GM19099 (cell line): ENCODE data around the gene VKORC1.

Source experiments
- POLR2A ChIP-seq: IDR thresholded peaks from 3 replicates; pipeline ENCODE4 v1.6.1; 2011; ENCODE audit warnings: low read depth; ENCODE audit not compliant: insufficient read length; ENCODE audit errors: extremely low read depth

The VKORC1 gene

GRCh38 chr16:31093132-31093703, 1.4 kb downstream of the VKORC1 start:
- no peak for TF ChIP-seq POLR2A

DNA sequence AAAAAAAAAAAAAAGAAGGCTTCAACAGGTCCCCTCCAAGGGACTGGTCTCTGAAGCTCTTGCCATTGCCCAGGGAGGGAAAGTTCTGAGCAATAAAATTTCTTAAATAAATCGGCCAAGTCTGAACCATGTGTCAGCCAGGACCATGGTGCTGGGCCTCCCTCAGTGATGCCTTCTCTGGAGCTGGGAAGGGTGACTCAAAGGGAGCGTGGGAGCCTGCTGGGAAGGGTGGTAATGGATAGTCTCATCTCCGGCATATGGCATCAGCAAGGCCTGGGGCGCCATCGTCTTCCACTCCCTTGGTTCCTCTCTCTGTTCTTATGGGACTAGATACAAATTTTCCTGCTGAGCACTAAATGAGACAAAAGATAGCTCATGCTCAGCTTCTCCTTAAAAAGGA, 2.3 kb downstream of the VKORC1 start:
- TF ChIP-seq POLR2A, result no peak

DNA sequence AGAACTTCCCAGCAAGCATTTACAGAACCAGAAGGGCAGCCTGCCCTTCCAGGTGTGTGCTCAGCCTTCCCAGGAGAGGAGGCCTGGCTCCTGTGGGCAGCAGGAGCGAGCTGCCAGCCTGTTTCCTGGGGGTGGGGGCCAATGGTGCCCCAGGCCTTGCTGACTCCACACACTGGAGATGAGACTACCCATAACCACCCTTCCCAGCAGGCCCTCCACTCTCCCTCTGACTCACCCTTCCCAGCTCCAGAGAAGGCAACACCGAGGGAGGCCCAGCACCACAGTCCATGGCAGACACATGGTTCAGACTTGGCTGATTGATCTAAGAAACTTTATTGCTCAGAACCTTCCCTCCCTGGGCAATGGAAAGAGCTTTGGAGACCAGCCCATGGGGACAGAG, 4.1 kb downstream of the VKORC1 start:
- no peak for TF ChIP-seq POLR2A

DNA sequence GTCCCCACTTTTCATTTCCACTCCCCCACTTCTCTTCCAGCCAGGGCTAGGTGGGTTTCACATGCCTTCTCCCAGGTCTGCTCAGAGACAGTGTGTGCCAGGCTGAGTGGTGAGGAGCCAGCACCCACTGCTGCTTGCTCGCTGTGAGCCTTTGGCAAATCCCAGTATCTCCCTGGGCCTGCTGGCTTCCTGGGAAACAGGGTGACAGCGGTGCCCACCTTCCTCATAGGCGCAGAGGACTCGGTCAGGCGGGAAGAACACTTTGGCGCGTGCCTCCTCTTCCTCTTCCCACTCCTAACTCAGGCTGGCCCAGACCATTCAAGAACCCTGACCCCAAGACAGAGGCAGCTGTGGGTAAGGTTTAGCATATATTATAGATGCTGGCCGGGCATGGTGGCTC, 5.4 kb downstream of the VKORC1 start:
- TF ChIP-seq POLR2A, result no peak

- TF ChIP-seq POLR2A, result no peak
Observed at GRCh38 chr16:31088459-31089183, 6.0 kb downstream of the VKORC1 start, which contains the start of gene PRSS53. Gene PRSS53, minus strand, starts transcription at chr16:31088943. Its CDS starts 134 bp downstream, at chr16:31088809.

- TF ChIP-seq POLR2A, result no peak
Observed at GRCh38 chr16:31087971-31088370, 6.6 kb downstream of the VKORC1 start.

DNA sequence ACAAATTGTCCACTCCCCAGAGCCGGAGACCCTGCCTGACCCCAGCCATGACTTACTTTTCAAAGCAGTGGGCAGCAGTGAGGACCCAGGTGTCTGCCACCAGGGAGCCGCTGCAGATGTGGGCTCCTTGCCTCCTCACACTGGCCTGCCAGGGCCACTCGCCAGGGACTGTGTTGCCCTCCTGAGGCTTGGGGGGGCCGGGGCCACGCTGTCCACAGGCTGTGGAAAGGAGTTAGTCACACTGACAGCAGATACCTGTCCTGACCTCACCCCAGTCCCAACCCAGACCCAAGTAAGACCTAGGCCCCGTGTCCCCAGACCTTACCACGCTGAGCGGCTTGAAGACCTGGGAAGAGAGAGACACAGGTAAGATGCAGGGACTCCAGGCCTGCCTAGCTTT, 7.1 kb downstream of the VKORC1 start:
- TF ChIP-seq POLR2A, result no peak

GRCh38 chr16:31086629-31086906, 8.0 kb downstream of the VKORC1 start:
- no peak for TF ChIP-seq POLR2A

DNA sequence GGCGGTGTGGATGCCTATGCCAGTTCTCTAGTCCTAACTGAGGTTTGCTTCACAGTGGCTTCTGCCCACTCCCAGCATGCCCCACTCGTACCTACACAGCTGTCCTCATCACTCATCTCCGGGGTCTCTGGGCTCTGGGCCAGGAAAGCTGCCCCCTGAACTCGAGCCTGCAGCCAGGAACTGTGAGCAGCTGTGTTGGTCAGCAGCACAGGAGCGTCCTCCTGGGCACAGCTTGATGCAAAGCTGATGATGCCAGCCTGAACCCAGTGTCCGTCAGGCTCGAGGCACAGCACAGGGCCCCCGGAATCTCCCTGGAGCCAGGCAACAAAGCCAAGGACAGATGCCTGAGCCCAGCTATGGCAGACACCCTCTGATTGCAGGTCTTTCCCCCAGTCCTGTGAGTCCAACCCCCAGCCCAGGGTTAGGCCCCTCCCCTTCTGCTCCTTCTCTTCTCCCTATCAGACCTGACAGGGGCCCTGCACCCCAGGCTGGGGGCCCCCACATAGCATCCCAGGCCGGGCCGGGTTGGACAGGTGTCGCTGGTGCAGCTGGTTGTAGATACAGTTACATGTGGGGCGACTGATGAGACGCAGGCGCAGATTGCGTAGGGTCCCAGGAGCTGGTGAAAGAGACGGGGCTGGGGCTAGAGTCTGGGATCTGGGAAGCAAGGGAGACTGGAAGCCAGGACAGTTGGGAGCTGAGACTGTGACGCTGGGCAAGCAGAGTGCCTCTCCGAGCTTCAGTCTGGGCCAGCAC, 8.5 kb downstream of the VKORC1 start:
- TF ChIP-seq POLR2A, result no peak

DNA sequence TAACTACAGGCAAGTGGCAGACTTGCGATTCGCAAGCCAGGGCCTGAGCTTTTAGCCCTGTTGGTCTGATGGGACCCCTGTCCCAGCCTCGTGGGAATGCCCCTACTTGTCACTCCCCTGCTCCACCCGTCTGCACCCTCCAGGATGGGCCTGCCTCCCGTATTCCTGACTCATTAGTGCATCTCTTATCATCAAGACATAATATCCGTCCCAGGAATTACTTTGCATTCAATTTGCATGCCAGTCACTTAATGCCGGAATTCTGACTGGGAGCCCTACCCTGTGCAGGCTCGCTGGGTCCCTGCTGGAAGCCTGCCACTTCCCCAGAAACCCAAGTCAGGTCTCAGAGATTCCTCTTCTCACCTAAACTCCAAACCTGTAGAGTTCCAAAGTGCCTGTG, 9.2 kb downstream of the VKORC1 start:
- TF ChIP-seq POLR2A, result no peak

- TF ChIP-seq POLR2A, result no peak
Observed at GRCh38 chr16:31084584-31085302, 9.9 kb downstream of the VKORC1 start.

DNA sequence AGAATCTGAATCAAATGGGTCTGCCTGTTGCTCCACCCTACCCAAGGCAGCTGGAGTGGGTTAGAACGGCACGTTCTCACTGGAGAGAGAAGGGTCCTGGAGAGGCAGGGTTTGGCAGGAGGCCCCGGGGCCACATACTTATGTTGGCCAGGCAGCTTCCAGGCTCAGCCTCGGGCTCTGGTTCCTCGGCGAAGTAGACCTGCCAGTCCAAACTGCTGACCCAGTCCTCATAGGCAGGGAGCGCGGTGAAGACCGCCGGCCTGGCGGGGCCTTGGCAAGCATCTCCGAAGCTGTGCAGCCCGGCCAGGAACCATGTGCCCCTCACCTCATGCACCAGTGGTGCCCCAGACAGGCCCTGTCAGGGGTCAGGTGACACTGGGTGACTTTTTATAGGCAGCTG, 10.6 kb downstream of the VKORC1 start:
- no peak for TF ChIP-seq POLR2A

GRCh38 chr16:31083556-31083955, 11.0 kb downstream of the VKORC1 start:
- TF ChIP-seq POLR2A, result no peak

DNA sequence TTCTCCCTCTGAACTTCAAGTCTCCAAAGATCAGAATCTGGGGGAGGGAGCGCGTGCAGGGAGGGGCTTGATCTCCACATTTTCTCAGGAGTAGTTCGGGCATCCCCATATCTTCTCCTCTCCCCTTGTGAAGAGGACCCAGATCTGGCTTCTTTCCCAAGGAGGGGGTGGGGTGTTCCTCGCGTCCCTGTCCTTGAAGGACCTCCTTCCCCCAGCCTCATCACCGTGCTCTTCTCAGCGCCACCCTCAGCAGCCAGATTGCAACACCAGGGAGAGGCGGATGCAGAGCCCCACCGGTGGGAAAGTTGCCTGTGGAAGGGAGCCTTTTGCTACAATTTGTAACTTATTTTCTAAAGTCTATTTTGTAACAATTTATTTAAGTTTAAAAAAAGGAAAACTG, 11.5 kb downstream of the VKORC1 start:
- TF ChIP-seq POLR2A, result no peak

- no peak for TF ChIP-seq POLR2A
Observed at GRCh38 chr16:31082368-31083045, 12.1 kb downstream of the VKORC1 start.
